ENCODE results near the gene CD300LG. TPM values are rescaled to one million over a fixed set of nuclear protein-coding genes. Genes with fewer than 3 reads are reported as not detected.

Gene CD300LG
- total RNA-seq, 2 experiments from 2014 or later = not detected

- ChIA-PET POLR2A (no interaction called here), CTCF (interaction anchor here (1.7 to 4.2 kb wide), 3 partner anchors 10 to 38 kb away, joined by 3 to 36 read pairs (median 17); partner anchors contain the start of gene PPY)
- Mint-ChIP-seq H3K36me3 (ENCODE audit: low read depth) (no peaks in the 10 kb centered on the region), H3K4me1 (ENCODE audit: low read depth) (peaks cover 13% of the 10 kb centered on the region), H3K27ac (no peak overlapping the region), H3K9me3 (ENCODE audit: insufficient read depth) (no peaks in the 10 kb centered on the region), H3K27me3 (ENCODE audit: low read depth) (peaks cover 46% of the 10 kb centered on the region), H3K4me3 (peak overlapping the region; percentile 27)
- ATAC-seq (no peak), DNase-seq (peak; percentile 31)
Observed at GRCh38 chr17:43905985-43906852, 59.2 kb downstream of the CD300LG start.

DNA sequence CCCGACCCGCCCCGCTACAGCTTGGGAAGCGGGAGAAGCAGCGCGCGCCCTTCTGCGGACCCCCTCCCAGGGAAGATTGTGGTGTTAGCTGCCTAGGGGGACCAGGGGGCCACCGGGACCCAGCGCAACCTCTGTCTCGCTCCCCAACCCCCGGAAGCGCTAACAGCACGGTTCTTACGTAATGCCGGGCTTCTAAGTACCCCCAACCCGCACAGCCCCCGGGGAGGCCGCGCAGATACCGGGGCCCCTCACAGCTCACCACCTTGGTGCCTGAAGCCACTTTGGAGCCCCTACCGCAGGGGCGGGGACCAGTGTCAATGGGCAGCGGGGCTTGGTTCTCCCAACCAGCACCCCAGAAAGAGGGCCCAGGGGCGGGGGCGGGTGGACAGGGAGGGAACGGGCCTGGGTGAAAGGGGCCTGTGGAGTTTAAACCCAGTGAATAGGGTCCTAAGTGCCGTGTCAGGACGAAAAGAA lies 60.0 kb downstream of the CD300LG start:
- Mint-ChIP-seq H3K27ac (no peak overlapping the region), H3K27me3 (ENCODE audit: low read depth) (peaks cover 46% of the 10 kb centered on the region)

GRCh38 chr17:43907425-43907981 lies 60.5 kb downstream of the CD300LG start, which contains the start of gene MPP2:
Gene MPP2, minus strand, starts transcription at chr17:43907536. Its CDS starts 3,076 bp downstream, at chr17:43904460.
- Mint-ChIP-seq H3K4me3 (peak within 1 kb of the TSS; percentile 27), H3K4me1 (ENCODE audit: low read depth) (peaks cover 13% of the 10 kb centered on the region), H3K27ac (no peak within 1 kb of the TSS), H3K27me3 (ENCODE audit: low read depth) (peaks cover 46% of the 10 kb centered on the region), H3K36me3 (ENCODE audit: low read depth) (no peaks in the 10 kb centered on the region), H3K9me3 (ENCODE audit: insufficient read depth) (no peaks in the 10 kb centered on the region)
- ATAC-seq (peak; percentile 50), DNase-seq (peak; percentile 50)
- POLR2A ChIA-PET = interaction anchor here (0.6 kb wide), 1 partner anchor 1891 kb away, joined by 3 read pairs; no protein-coding TSS in a partner anchor
- CTCF ChIA-PET = interaction anchor here (1.5 to 4.2 kb wide), 6 partner anchors 9 to 208 kb away, joined by 3 to 36 read pairs (median 6); partner anchors contain the start of gene PPY

More for the DNA sequence above, 60.0 kb downstream of the CD300LG start:
- POLR2A ChIA-PET = interaction anchor here (0.6 kb wide), 1 partner anchor 1891 kb away, joined by 3 read pairs; no protein-coding TSS in a partner anchor
- ATAC-seq = no peak
- CTCF ChIA-PET = interaction anchor here (1.7 to 4.2 kb wide), 3 partner anchors 10 to 37 kb away, joined by 3 to 36 read pairs (median 17); partner anchors contain the start of gene PPY
- no peaks in the 10 kb centered on the region for H3K36me3 Mint-ChIP-seq (ENCODE audit: low read depth)
- DNase-seq = no peak
- H3K4me1 Mint-ChIP-seq (ENCODE audit: low read depth) = peaks cover 13% of the 10 kb centered on the region
- peak overlapping the region; percentile 27 for H3K4me3 Mint-ChIP-seq
- H3K9me3 Mint-ChIP-seq (ENCODE audit: insufficient read depth) = no peaks in the 10 kb centered on the region

GRCh38 chr17:43907998-43908721 lies 61.2 kb downstream of the CD300LG start:
- peaks cover 46% of the 10 kb centered on the region for H3K27me3 Mint-ChIP-seq (ENCODE audit: low read depth)
- ATAC-seq (peak; percentile 59), DNase-seq (peak; percentile 58)
- no peak overlapping the region for H3K27ac Mint-ChIP-seq
- ChIA-PET POLR2A (interaction anchor here (1.4 kb wide), 1 partner anchor 8 kb away, joined by 5 read pairs; no protein-coding TSS in a partner anchor), CTCF (interaction anchor here (0.7 to 4.2 kb wide), 11 partner anchors 9 to 215 kb away, joined by 3 to 36 read pairs (median 4); partner anchors contain the start of genes HDAC5 and PPY)
- no peak overlapping the region for H3K4me3 Mint-ChIP-seq
- H3K4me1 Mint-ChIP-seq (ENCODE audit: low read depth) = peaks cover 13% of the 10 kb centered on the region
- H3K36me3 Mint-ChIP-seq (ENCODE audit: low read depth) = no peaks in the 10 kb centered on the region
- H3K9me3 Mint-ChIP-seq (ENCODE audit: insufficient read depth) = no peaks in the 10 kb centered on the region

DNA sequence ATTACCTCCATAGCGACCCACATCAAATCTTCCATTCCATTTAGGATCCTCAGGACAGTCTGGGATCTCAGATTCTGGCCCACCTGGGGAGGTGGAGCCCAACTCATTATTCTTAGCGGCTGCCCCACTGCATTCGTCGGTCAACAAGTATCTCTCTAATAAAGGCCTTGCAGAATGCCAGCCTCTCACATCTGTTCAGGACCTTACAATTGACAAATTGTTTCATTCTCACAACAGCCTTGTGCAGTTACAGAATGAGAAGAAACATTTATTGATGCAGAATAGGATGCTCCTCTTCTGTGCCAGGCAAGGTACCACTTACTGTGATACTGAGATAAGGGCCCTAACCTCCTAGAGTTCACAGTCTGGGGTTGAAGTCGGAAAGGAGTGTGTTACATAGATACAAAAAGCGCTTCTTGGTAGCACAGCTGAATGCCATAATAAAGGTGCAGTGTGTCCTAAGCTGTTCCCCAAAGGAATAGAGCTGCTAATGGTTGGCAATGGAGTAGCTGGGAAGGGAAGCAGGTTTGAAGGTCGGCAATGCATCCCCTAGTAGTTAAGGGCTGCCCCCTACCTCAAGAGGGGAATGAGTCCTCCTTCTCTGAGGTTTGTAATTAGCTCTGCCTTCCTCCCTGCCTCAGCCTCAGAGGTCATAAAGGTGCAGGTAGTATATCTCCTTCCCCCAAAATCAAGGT lies 62.7 kb downstream of the CD300LG start:
- no peaks in the 10 kb centered on the region for H3K9me3 Mint-ChIP-seq (ENCODE audit: insufficient read depth)
- ChIA-PET POLR2A (interaction anchor here (0.9 to 1.4 kb wide), 2 partner anchors 9 to 105 kb away, joined by 3 to 5 read pairs; partner anchors contain the start of gene TMEM101), CTCF (interaction anchor here (0.8 to 4.2 kb wide), 26 partner anchors 10 to 214 kb away, joined by 3 to 36 read pairs (median 4); partner anchors contain the start of genes HDAC5, NAGS and PPY)
- peaks cover 37% of the 10 kb centered on the region for H3K27me3 Mint-ChIP-seq (ENCODE audit: low read depth)
- ATAC-seq (no peak), DNase-seq (no peak)
- no peak overlapping the region for H3K27ac Mint-ChIP-seq
- no peak overlapping the region for H3K4me3 Mint-ChIP-seq
- no peaks in the 10 kb centered on the region for H3K36me3 Mint-ChIP-seq (ENCODE audit: low read depth)
- peaks cover 13% of the 10 kb centered on the region for H3K4me1 Mint-ChIP-seq (ENCODE audit: low read depth)

DNA sequence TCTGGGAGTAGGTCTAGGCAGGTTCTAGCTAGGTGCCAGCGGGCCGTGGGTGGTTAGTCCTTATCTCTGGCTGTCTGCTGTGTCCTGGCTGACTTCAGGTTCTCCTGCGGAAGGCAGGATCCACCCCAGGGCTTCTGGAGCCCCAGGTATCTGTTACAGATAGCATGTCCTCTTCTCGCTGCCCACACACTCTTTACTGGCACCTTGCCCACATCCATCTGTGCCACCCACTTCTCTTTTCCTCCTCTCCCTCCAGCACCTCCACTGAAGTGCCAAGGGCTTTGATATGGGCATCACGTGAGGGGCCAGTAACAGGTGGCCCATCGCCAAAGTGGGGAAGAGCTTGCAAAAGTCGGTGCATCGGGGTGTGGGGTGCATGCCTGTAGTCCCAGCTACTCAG lies 64.9 kb downstream of the CD300LG start:
- H3K4me1 Mint-ChIP-seq (ENCODE audit: low read depth) = peaks cover 14% of the 10 kb centered on the region
- no peaks in the 10 kb centered on the region for H3K36me3 Mint-ChIP-seq (ENCODE audit: low read depth)
- ATAC-seq = no peak
- peaks cover 20% of the 10 kb centered on the region for H3K27me3 Mint-ChIP-seq (ENCODE audit: low read depth)
- H3K9me3 Mint-ChIP-seq (ENCODE audit: insufficient read depth) = no peaks in the 10 kb centered on the region
- H3K27ac Mint-ChIP-seq = no peak overlapping the region
- CTCF ChIA-PET = interaction anchor here (3.9 kb wide), 1 partner anchor 13 kb away, joined by 36 read pairs; no protein-coding TSS in a partner anchor
- DNase-seq = no peak
- no peak overlapping the region for H3K4me3 Mint-ChIP-seq
- POLR2A ChIA-PET = no interaction called here

GRCh38 chr17:43912635-43913304 lies 65.8 kb downstream of the CD300LG start:
- DNase-seq (no peak), ATAC-seq (no peak)
- H3K27ac Mint-ChIP-seq = no peak overlapping the region
- peaks cover 18% of the 10 kb centered on the region for H3K4me1 Mint-ChIP-seq (ENCODE audit: low read depth)
- no peaks in the 10 kb centered on the region for H3K9me3 Mint-ChIP-seq (ENCODE audit: insufficient read depth)
- CTCF ChIA-PET = no interaction called here
- H3K27me3 Mint-ChIP-seq (ENCODE audit: low read depth) = peaks cover 13% of the 10 kb centered on the region
- POLR2A ChIA-PET = no interaction called here
- no peaks in the 10 kb centered on the region for H3K36me3 Mint-ChIP-seq (ENCODE audit: low read depth)
- no peak overlapping the region for H3K4me3 Mint-ChIP-seq

Other genes with a start within 250 kb of the CD300LG start
- gene MEOX1, start 185.3 kb upstream of the CD300LG start, total RNA-seq = 1 to 10 TPM; 5.4 to 6.9 TPM
- gene SOST, start 88.4 kb upstream of the CD300LG start, total RNA-seq = not detected
- 10 to 100 TPM in 1 of 2 experiments, 1 to 10 TPM in 1; 9.2 to 14.7 TPM for gene DUSP3, start 68.2 kb upstream of the CD300LG start, total RNA-seq
- gene CFAP97D1, start 66.7 kb upstream of the CD300LG start, total RNA-seq = not detected
- gene MPP3, start 14.0 kb upstream of the CD300LG start, total RNA-seq = not detected
- gene MPP2, start 60.4 kb downstream of the CD300LG start, total RNA-seq = 1 to 10 TPM; 1.2 to 1.8 TPM
- gene PPY, start 95.3 kb downstream of the CD300LG start, total RNA-seq = not detected
- not detected for gene PYY, start 106.8 kb downstream of the CD300LG start, total RNA-seq
- gene NAGS, start 157.4 kb downstream of the CD300LG start, total RNA-seq = under 1 TPM; 0.68 to 0.78 TPM
- gene TMEM101, start 167.8 kb downstream of the CD300LG start, total RNA-seq = 10 to 100 TPM; 24.3 to 26.0 TPM
- 10 to 100 TPM; 61.9 to 62.5 TPM for gene LSM12, start 219.5 kb downstream of the CD300LG start, total RNA-seq
- 10 to 100 TPM; 19.3 to 19.7 TPM for gene G6PC3, start 223.6 kb downstream of the CD300LG start, total RNA-seq

All from activated CD8-positive, alpha-beta T cell treated with anti-CD3 and anti-CD28 coated beads, Interleukin-2, amount 10 ng/mL, durations not matched to agents 7 days and 5 days (primary cell).